Superior temporal gyrus (tissue), 1 donor: Measurements from ENCODE around the gene PHKA2.

Source experiments
- DNase-seq: peaks from one replicate; pipeline ENCODE4 v3.0.0-alpha.2; 2016; ENCODE audit errors: extremely low spot score

The PHKA2 gene

GRCh38 chrX:18889346-18890048, 94.4 kb downstream of the PHKA2 start:
- DNase-seq: no peak

- DNase-seq: no peak
Observed at GRCh38 chrX:18888281-18888680, 95.6 kb downstream of the PHKA2 start.

- DNase-seq: no peak
Observed at GRCh38 chrX:18887825-18888212, 96.1 kb downstream of the PHKA2 start.

- DNase-seq: no peak
Observed at GRCh38 chrX:18887177-18887824, 96.6 kb downstream of the PHKA2 start.

GRCh38 chrX:18886344-18887161, 97.4 kb downstream of the PHKA2 start:
- DNase-seq: peak; percentile 52

GRCh38 chrX:18886005-18886343, 97.9 kb downstream of the PHKA2 start:
- DNase-seq: no peak

- peak; percentile 29 for DNase-seq
Observed at GRCh38 chrX:18885328-18886004, 98.4 kb downstream of the PHKA2 start.

- DNase-seq: no peak
Observed at GRCh38 chrX:18884916-18885315, 99.0 kb downstream of the PHKA2 start.

- DNase-seq: no peak
Observed at GRCh38 chrX:18883961-18884765, 99.8 kb downstream of the PHKA2 start.

- no peak for DNase-seq
Observed at GRCh38 chrX:18883234-18883960, 100.5 kb downstream of the PHKA2 start.

- no peak for DNase-seq
Observed at GRCh38 chrX:18879144-18879543, 104.8 kb downstream of the PHKA2 start.

GRCh38 chrX:18877469-18877868, 106.4 kb downstream of the PHKA2 start:
- DNase-seq: no peak

- DNase-seq: no peak
Observed at GRCh38 chrX:18875256-18875878, 108.5 kb downstream of the PHKA2 start.

GRCh38 chrX:18874560-18875255, 109.2 kb downstream of the PHKA2 start:
- DNase-seq: no peak

- no peak for DNase-seq
Observed at GRCh38 chrX:18873836-18874235, 110.1 kb downstream of the PHKA2 start.

- peak; percentile 42 for DNase-seq
Observed at GRCh38 chrX:18873189-18873791, 110.6 kb downstream of the PHKA2 start.

GRCh38 chrX:18872621-18873020, 111.3 kb downstream of the PHKA2 start:
- no peak for DNase-seq

- no peak for DNase-seq
Observed at GRCh38 chrX:18871970-18872369, 111.9 kb downstream of the PHKA2 start.
